Activated CD8-positive, alpha-beta T cell treated with anti-CD3 and anti-CD28 coated beads for 36 hours (primary cell): ENCODE measurements around the gene TRIM46. TPM values are rescaled to one million over a fixed set of nuclear protein-coding genes. Genes with fewer than 3 reads are reported as not detected.
"Not testable (repeated sequence)": the region's sequence is repeated elsewhere in the genome, so short reads cannot be mapped to it uniquely, and the experiment has no call there.

Experiments
- ATAC-seq: fragments of 200-7000 bp; cut with Tn5 transposase; one replicate; pipeline ENCODE4 v1.10.0; 2021; ENCODE audit warnings: mild to moderate bottlenecking, moderate library complexity
- CTCF ChIA-PET: fragments of 350-600 bp; sonication (Branson Sonifier 250); formaldehyde crosslinking; loops from one replicate; lab custom pipeline; 2021; ENCODE audit warnings: antibody characterized with exemption; lab: Charles Lee
- POLR2A ChIA-PET: fragments of 350-600 bp; sonication (Branson Sonifier 250); formaldehyde crosslinking; loops from one replicate; lab custom pipeline; 2021; ENCODE audit warnings: antibody characterized with exemption; lab: Charles Lee
- DNase-seq: peaks from one replicate; pipeline ENCODE4 v3.0.0-alpha.2; 2020
- H3K27ac Mint-ChIP-seq: one replicate; pipeline ENCODE4 v1.8.0; 2021; ENCODE audit warnings: mild to moderate bottlenecking, mixed read lengths
- H3K27me3 Mint-ChIP-seq: one replicate; pipeline ENCODE4 v1.8.0; 2021; ENCODE audit warnings: mixed read lengths
- H3K36me3 Mint-ChIP-seq: one replicate; pipeline ENCODE4 v1.8.0; 2021; ENCODE audit warnings: low read depth, mixed read lengths
- H3K4me1 Mint-ChIP-seq: one replicate; pipeline ENCODE4 v1.8.0; 2021; ENCODE audit warnings: low read depth, mixed read lengths
- H3K4me3 Mint-ChIP-seq: one replicate; pipeline ENCODE4 v1.8.0; 2021; ENCODE audit warnings: mild to moderate bottlenecking, moderate library complexity, mixed read lengths
- H3K9me3 Mint-ChIP-seq: one replicate; pipeline ENCODE4 v1.8.0; 2021; ENCODE audit warnings: mixed read lengths
- intact Hi-C: fragments of 100-400 bp; cut with micrococcal nuclease; formaldehyde crosslinking; loops from one replicate; pipeline ENCODE4 v1.10.0; 2022
- total RNA-seq, 2 experiments: library from RNA; stranded (reverse); gene quantifications; one replicate each; pipeline ENCODE4 v1.2.3, GENCODE V29; 2021
- TF ChIP-seq, protein P1 (sequence below): fragments of 200-600 bp; IDR thresholded peaks from one replicate; pipeline ENCODE4 v1.8.0; 2022; ENCODE audit warnings: antibody characterized with exemption, mild to moderate bottlenecking

The TRIM46 gene
- total RNA-seq, 2 experiments from 2014 or later = 5.8 to 6.1 TPM

DNA sequence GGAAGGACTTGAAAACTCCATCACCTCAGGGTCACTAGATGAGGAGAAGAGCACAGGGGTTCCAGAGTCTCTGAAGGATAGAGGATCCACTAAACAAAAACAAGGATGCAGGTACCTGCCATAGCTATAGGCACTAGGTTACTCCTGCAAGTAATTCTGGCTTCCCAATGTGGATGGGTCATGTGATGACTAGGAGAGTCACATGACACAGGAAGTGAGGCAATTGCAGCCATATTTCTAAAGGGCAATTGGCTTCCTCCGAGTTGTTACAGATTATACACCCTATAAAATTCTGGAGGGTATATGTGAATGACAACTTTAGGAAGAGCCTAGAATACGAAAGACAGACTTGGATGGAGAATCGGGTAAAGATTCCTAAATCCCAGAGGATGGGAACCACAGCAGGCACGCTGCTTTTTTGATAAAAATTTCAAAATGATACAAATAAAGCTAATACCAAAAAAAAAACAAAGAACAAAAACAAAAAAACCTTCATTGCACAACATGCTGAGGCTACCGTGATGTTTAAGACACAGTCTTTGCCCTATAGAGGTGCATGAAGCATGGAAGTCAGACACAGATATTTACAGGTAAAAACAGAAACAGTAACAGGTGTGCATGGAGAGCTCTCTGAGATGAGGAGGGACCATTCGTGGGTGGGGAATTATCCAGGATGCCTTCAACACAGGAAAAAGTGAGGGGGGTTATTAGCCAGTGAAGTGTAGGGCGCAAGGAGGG is 45.4 kb downstream of the TRIM46 start:
- Mint-ChIP-seq H3K4me3 (no peak overlapping the region), H3K36me3 (peaks cover 3% of the 10 kb centered on the region), H3K27me3 (no peaks in the 10 kb centered on the region), H3K9me3 (no peaks in the 10 kb centered on the region), H3K27ac (peak overlapping the region; percentile 49), H3K4me1 (peaks cover 16% of the 10 kb centered on the region)
- TF ChIP-seq, protein P1, sequence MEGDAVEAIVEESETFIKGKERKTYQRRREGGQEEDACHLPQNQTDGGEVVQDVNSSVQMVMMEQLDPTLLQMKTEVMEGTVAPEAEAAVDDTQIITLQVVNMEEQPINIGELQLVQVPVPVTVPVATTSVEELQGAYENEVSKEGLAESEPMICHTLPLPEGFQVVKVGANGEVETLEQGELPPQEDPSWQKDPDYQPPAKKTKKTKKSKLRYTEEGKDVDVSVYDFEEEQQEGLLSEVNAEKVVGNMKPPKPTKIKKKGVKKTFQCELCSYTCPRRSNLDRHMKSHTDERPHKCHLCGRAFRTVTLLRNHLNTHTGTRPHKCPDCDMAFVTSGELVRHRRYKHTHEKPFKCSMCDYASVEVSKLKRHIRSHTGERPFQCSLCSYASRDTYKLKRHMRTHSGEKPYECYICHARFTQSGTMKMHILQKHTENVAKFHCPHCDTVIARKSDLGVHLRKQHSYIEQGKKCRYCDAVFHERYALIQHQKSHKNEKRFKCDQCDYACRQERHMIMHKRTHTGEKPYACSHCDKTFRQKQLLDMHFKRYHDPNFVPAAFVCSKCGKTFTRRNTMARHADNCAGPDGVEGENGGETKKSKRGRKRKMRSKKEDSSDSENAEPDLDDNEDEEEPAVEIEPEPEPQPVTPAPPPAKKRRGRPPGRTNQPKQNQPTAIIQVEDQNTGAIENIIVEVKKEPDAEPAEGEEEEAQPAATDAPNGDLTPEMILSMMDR = no peak
- POLR2A ChIA-PET = interaction anchor here (0.7 to 1.2 kb wide), 5 partner anchors 9 to 26 kb away, joined by 3 to 5 read pairs (median 3); partner anchors contain the start of gene THBS3
- CTCF ChIA-PET = interaction anchor here (0.7 to 1.5 kb wide), 6 partner anchors 12 to 103 kb away, joined by 3 to 5 read pairs (median 4); no protein-coding TSS in a partner anchor
- peak; percentile 32 for ATAC-seq
- DNase-seq = peak; percentile 42
- intact Hi-C loops = no loop called here

DNA sequence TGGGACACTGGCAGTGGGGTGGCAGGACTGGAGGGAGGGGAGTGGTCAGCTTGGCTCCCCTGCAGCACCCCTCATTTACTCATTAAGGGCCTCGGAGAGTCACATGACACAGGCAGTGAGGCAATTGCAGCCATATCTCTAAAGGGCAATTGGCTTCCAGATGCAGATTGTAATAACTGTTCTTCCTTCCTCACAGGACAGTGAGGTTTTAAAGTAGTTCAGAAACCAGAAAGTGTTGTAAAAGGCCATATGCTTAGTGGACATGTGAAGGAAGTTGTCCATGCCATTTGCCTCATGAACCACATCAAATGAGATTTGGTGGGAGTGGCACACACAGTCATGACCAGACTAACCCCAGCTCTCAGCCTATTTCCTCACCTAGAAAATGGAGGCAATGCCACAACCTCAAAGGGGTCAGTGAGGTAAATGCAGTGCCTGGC is 46.0 kb downstream of the TRIM46 start:
- DNase-seq (no peak), ATAC-seq (peak; percentile 30)
- CTCF ChIA-PET = interaction anchor here (0.8 to 1.5 kb wide), 4 partner anchors 13 to 44 kb away, joined by 3 to 5 read pairs (median 4); no protein-coding TSS in a partner anchor
- Mint-ChIP-seq H3K4me1 (peaks cover 18% of the 10 kb centered on the region), H3K4me3 (no peak overlapping the region), H3K9me3 (no peaks in the 10 kb centered on the region), H3K27ac (peak overlapping the region; percentile 49), H3K36me3 (peaks cover 3% of the 10 kb centered on the region), H3K27me3 (no peaks in the 10 kb centered on the region)
- TF ChIP-seq, protein P1 = no peak
- intact Hi-C loops = no loop called here
- POLR2A ChIA-PET = interaction anchor here (0.7 to 1.2 kb wide), 4 partner anchors 10 to 26 kb away, joined by 3 to 5 read pairs (median 4); partner anchors contain the start of gene THBS3

DNA sequence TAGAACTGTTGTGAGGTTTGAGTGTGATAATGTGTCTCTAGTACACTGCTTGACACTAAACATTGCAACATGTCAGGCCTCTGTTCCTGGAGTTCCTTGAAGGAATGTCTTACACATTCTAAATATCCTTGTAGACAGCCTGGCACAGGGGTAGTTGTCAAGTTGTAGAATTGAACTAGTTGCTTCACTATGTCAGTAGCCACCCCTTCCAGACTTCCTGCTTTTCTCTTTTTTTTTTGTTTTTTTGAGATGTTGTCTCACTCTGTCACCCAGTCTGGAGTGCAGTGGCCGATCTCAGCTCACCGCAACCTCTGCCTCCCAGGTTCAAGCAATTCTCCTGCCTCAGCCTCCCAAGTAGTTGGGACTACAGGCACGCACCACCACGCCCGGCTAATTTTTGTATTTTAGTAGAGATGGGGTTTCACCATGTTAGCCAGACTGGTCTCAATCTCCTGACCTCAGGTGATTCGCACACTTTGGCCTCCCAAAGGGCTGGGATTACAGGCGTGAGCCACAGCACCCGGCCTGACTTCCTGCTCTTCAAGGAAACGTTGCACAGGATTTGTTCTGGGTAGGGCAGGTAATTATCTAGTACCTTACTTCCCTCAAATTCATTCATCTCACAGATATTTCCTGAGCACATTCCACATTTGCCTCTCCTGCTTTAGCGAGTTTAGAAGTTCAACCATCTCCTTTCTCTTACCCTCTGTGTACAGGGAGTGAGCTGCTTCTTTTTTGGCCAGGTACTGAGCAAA is 46.7 kb downstream of the TRIM46 start:
- DNase-seq, intact Hi-C loops, H3K9me3 Mint-ChIP-seq, H3K36me3 Mint-ChIP-seq, H3K27ac Mint-ChIP-seq, ATAC-seq, H3K4me3 Mint-ChIP-seq, H3K27me3 Mint-ChIP-seq: not testable (repeated sequence)
- ChIA-PET CTCF (interaction anchor here (1.2 kb wide), 1 partner anchor 13 kb away, joined by 4 read pairs; the partner anchor contains the start of gene THBS3), POLR2A (interaction anchor here (1.2 kb wide), 1 partner anchor 27 kb away, joined by 3 read pairs; no protein-coding TSS in a partner anchor)
- peaks cover 24% of the 10 kb centered on the region for H3K4me1 Mint-ChIP-seq

DNA sequence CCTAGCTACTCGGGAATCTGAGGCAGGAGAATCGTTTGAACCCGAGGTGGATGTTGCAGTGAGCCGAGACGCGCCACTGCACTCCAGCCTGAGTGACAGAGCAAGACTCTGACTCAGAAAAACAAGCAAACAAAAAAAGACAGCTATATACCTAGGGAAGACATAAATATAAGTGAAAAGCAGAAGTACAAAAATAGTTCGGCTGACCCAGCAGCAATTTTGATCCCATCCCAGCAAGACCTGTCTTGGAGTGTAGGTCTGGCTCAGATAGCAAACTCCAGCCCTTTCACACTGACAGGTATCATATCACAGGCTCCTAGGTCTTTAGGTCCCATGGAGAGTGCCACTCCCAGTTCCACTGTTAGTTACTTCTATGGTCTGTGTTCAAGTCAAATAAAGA is 49.4 kb downstream of the TRIM46 start:
- no peak overlapping the region for H3K4me3 Mint-ChIP-seq
- DNase-seq (no peak), ATAC-seq (no peak)
- TF ChIP-seq, protein P1 = no peak
- intact Hi-C loops = no loop called here
- no peak overlapping the region for H3K27ac Mint-ChIP-seq
- H3K9me3 Mint-ChIP-seq = no peaks in the 10 kb centered on the region
- ChIA-PET CTCF (interaction anchor here (1.5 to 4.0 kb wide), 4 partner anchors 14 to 49 kb away, joined by 4 to 23 read pairs (median 17); partner anchors contain the start of genes KRTCAP2, THBS3 and TRIM46), POLR2A (interaction anchor here (1.0 to 1.6 kb wide), 4 partner anchors 14 to 49 kb away, joined by 3 to 7 read pairs (median 4); partner anchors contain the start of genes MTX1 and THBS3)
- peaks cover 39% of the 10 kb centered on the region for H3K4me1 Mint-ChIP-seq
- no peaks in the 10 kb centered on the region for H3K27me3 Mint-ChIP-seq
- peaks cover 6% of the 10 kb centered on the region for H3K36me3 Mint-ChIP-seq

DNA sequence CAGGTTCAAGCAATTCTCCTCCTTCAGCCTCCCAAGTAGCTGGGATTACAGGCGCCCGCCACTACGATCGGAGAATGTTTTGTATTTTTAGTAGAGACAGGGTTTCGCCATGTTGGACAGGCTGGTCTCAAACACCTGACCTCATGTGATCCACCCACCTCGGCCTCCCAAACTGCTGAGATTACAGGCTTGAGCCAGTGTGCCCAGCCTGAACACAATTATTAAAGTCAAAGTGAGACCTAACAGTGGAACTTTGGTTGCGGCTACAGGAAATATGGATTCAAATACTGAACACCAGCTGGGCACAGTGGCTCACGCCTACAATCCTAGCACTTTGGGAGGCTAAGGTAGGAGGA is 51.7 kb downstream of the TRIM46 start:
- ChIA-PET CTCF (interaction anchor here (0.8 to 4.0 kb wide), 9 partner anchors 14 to 51 kb away, joined by 3 to 24 read pairs (median 14); partner anchors contain the start of genes KRTCAP2, MTX1, THBS3 and TRIM46), POLR2A (interaction anchor here (0.6 to 3.8 kb wide), 4 partner anchors 18 to 31 kb away, joined by 3 to 24 read pairs (median 13); partner anchors contain the start of gene THBS3)
- intact Hi-C loops = loop anchor here (5.0 kb wide), 1 partner anchor 48 kb away; no protein-coding TSS in a partner anchor
- Mint-ChIP-seq H3K27ac (peak overlapping the region; percentile 99), H3K4me3 (peak overlapping the region; percentile 91), H3K4me1 (peaks cover 34% of the 10 kb centered on the region)
- H3K27me3 Mint-ChIP-seq, H3K9me3 Mint-ChIP-seq, DNase-seq, H3K36me3 Mint-ChIP-seq, ATAC-seq: not testable (repeated sequence)
